HG02981 (cell line): ENCODE data around the gene CLOCK.
"Not testable (repeated sequence)": the region's sequence is repeated elsewhere in the genome, so short reads cannot be mapped to it uniquely, and the experiment has no call there.

ENCODE experiments used
- ATAC-seq: cut with Tn5 transposase; IDR thresholded peaks from one replicate; pipeline ENCODE4 v1.9.1; 2021; ENCODE audit warnings: mild to moderate bottlenecking, moderate library complexity; ENCODE audit not compliant: unreplicated experiment

Gene CLOCK, protein sequence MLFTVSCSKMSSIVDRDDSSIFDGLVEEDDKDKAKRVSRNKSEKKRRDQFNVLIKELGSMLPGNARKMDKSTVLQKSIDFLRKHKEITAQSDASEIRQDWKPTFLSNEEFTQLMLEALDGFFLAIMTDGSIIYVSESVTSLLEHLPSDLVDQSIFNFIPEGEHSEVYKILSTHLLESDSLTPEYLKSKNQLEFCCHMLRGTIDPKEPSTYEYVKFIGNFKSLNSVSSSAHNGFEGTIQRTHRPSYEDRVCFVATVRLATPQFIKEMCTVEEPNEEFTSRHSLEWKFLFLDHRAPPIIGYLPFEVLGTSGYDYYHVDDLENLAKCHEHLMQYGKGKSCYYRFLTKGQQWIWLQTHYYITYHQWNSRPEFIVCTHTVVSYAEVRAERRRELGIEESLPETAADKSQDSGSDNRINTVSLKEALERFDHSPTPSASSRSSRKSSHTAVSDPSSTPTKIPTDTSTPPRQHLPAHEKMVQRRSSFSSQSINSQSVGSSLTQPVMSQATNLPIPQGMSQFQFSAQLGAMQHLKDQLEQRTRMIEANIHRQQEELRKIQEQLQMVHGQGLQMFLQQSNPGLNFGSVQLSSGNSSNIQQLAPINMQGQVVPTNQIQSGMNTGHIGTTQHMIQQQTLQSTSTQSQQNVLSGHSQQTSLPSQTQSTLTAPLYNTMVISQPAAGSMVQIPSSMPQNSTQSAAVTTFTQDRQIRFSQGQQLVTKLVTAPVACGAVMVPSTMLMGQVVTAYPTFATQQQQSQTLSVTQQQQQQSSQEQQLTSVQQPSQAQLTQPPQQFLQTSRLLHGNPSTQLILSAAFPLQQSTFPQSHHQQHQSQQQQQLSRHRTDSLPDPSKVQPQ

DNA sequence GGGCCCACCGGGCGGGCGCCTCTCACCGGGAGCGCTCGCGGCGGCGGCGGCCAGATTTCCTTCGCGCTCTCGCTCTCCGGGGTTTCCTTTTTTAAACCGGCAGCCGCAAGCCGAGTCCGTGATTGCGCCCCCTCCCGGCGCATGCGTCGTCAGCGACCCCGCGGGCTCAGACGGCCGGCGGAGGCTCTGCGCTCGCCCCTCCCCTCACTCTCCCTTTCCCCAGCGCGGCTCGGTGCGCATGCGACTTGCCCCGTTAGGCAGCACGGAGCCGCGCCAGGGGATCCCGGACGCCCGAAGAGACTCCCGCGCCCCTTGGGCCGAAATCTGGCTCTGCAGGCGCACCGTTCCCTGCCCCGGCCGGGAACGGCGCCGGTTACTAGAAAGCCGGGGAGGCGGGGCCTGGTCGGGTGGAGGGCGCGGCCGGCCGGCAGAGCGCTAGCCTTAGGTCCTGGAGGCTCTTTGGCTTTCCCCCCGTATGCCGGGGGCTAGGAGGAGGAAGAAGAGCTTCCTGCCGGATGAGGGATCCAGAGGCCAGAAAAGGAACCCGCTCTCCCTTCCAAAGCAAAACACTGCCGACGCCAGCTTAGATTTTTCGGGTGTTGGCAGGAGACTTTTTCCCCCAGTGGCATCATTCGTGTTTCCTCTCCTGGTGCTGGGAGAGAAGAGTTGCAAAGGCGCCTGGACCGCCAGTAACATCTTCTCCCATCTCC lies at the start of gene CLOCK:
Gene CLOCK, minus strand, starts transcription at position 154 of the 710 bp plus-strand sequence. CDS start 64,124 bp downstream, outside the sequence.
- peak; percentile 68 for ATAC-seq

DNA sequence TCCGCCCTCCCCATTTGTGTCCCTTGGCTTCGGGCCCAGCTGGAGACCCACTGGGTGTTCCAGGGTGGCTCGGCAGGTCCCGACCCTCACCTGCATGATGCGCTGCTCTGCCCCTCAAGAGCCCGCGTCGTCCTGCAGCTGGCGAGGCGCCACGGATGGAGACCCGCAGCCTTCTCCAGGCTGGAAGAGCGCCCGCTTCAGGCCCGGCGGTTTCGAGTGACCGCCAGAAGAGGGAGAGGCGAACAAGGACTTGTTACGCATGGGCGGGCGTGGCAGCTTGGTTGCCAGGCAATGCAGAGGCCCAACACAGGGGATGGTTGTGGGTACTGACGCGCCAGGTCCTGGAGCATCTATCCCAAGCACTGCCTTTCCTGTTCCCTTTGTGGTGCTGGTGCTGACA lies 45.3 kb upstream of the CLOCK start, which contains the start of gene PDCL2:
Gene PDCL2, minus strand, starts transcription at position 232 of the 400 bp plus-strand sequence. Its CDS starts 136 bp downstream, at position 96.
- no peak for ATAC-seq

DNA sequence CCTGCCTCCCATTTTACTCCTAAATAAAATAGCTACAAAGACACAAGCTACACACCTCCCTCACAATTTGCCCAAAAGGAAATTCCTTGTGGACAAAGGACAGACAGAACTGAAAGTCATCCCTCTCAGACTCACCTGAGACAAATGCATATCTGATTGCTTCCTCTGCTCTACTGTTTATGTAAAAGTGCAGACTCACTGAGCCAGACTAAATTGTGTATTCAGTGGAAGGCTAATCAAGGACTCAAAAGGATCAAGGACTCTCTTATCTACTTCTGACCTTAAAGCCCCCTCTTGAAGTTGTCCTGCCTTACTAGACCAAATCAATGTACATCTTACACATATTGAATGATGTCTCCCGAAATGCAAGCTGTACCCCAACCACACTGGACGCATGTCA lies 41.5 kb upstream of the CLOCK start:
- ATAC-seq = no peak

DNA sequence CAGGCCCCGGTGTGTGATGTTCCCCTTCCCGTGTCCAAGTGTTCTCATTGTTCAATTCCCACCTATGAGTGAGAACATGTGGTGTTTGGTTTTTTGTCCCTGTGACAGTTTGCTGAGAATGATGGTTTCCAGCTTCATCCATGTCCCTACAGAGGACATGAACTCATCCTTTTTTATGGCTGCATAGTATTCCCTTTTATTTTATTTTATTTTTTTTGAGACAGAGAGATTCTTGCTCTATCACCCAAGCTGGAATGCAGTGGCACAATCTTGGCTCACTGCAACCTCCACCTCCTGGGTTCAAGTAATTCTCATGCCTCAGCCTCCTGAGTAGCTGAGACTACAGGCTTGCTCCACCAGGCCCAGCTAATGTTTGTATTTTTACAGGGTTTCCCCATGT lies 36.1 kb upstream of the CLOCK start:
- not testable (repeated sequence) for ATAC-seq

DNA sequence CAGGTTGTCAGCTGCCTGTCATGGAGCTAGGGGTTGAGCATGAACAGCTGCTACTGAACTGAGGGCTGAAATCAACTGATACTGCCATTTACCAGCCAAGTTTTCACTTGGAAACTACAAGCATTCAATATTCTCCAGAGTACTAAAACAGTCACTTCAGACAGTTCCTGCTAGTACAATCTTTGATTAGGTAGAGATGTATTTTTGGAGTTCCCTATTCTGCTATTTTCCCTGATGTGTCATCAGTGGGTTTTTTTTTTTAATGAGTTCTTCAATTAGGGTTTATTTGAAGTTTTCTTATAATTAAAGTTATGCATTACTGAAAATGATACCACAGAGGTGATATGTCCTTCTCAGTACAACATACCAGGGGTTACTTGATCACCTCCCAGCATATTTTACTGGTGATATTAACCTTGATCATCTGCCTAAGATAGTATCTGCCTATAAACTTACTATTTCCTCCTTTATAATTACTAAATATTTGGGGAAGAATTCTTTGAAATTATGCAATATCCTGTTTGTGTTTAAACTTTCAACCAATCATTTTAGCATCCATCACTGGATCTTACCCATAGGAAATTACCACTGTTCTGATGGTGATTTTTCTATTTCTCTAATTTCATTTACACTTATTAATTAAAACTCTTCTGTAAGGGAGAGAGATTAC lies 31.8 kb upstream of the CLOCK start:
- no peak for ATAC-seq

DNA sequence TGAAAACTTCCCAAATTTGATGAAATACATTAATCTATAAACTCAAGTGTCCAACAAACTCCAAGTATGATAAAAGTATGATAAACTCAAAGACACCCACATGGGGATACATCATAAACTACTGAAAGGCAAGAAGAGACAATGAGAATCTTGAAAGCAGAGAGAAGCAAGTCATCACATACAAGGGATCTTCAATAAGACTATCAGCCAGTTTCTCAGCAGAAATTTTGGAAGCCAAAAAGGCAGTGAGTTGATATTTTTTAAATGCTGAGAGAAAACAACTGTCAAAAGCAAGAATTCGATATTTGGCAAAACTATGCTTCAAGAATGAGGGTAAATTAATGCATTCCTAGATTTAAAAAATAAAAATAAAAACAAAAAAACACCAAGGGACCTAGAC lies 28.8 kb upstream of the CLOCK start:
- ATAC-seq = no peak

DNA sequence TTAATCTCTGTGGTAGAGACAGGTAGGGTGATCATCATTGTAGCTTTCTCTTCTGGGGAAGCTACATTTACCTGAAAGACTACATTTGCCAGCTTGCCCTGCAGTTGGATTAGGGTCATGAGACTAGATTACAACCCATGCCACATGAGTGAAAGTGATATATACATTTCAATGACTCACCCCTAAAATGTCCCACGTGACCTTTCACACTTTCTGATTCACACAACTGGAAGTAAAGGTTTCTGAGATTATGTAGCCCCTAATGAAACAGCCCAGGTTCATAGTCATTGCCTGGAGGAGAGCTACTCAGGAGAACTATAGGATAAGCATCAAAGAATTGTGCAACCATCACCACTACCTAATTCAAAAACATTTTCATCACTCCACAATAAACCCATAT lies 27.5 kb upstream of the CLOCK start:
- no peak for ATAC-seq

DNA sequence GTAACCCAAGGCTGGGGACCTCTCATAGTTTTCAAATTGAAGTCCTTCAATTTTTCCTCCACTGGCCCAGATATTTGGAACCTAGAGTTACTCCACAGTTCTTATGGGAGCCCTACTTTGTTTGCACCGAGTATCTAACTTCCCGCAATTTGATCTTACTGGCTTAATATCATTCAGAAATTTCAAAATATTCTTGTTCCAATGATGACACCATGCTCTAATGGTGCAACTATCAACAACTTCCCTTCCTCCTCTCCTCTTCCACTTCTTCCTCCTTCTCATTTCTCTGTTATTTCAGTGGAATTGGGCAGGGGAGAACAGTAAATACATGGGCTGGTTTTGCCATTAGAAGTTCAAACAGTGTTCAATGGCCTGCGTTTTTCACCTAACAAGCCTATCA lies 25.1 kb upstream of the CLOCK start:
- no peak for ATAC-seq

DNA sequence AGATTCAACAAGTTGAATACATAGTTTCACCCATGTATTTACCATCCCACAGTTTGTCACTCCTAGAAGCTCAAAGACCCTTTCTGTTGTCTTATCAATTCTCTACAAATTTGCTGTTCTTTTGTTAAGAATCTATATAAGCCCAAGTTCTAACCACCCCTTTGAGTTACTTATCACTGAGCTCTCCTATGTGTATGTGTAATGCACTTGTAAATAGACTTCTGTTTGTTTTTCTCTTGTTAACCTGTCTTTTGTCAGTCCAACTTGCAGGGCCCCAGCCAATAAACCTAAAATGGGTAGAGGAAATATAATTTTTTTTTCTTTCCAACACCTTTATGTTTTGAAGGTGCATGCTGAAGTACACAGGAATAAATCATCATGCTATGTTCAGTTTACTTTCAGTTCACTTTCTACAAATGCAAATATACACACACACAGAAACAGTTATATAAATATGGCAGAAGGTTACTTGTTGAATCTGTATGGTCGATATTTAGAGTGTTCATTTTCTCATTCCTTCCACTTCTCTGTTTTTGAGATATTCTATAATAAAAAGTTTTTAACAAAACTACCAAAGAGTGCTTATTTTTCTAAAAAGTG lies 22.3 kb upstream of the CLOCK start:
- ATAC-seq = no peak

DNA sequence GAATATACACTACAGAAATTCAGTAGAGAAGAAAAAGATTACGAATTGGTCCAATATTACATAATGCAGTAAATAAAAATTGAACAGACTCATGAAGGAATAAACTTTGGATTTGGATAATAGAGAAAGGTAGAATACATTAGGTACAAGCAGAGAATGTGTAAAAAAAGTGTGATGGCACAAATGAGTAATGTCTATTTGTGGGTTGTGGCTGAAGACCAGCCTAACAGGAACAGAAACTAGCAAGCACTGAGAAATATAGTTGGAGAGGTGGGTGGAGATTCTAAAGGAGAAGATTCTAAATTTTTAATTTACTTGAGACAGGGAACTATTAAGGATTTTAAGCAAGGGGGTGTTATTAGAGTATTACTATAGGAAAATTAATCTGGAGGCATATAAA lies 15.2 kb upstream of the CLOCK start:
- ATAC-seq = peak; percentile 99

DNA sequence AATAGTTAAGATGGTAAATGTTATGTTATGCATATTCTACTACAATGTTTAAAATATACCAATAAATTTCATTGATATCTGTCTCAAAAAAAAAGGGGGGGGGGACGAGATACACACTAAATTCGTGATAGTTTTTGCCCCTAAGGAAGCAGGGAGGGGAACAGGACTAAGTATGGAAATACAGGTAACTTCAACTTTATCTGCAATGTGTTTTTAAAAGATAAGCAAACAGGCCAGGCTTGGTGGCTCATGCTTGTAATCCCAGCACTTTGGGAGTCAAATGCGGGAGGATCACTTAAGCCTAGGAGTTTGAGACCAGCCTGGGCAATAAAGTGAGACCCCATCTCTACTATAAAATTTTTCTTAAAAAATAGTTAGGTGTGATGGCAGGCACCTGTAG lies 13.4 kb upstream of the CLOCK start:
- ATAC-seq = no peak

DNA sequence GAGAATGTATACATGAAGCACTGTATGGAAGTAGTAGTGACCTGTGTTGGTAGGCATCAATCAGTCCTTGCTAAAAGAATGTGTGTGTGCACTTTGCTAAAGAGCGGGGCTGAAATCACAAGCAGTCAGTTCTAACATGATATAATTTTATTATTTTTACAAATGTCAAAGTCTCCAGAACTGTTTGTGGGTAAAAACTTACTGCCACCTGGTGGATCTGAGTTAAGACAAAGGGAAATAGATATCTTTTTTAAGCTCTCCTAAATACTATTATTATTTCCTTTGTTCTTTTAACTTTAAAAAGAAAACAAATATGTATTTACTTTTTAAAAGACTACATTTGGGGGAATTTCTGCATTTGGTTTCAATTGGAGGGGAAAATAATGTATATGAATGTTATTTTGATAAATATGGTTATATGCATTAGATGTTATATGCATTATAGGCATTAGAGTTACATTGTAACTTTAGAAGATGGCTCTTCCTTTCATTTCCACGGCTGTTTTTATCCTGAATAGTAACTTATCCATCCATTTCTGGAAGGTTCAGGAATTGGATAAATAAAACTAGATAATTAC lies 7.8 kb upstream of the CLOCK start:
- ATAC-seq = no peak

DNA sequence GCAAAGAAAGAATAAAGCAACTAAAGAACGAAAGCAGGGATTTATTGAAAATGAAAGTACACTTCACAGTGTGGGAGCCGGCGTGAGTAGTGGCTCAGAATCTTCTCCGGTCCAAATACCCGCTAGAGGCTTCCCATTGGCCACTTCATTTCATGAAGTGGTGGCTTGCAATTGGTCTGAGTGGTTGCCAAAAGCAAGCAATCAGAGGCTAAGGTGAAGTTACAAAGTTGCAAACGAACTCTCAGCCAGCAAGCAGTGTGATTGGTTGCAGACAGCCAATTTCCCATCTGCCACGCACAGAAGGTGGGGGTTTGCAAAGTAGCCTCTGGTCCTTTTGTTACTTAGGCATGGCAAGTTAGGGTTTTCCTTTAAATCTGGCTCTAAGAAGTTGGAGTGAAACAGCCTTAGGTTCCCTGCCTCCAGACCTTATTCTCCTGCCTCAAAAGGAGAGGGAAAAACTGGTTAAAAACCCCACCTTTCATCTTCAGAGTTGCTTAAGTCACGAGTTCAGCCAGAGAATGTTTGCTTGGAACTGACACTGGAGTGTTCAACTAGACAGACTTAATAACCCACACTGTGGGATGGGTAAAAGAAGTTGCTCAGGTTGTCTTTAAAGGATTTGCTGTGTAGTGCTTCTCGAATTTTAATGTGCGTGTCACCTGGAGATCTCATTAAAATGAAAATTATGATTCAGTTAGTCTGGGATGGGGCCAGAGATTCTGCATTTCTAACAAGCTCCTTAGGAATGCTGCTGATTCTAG lies 6.9 kb upstream of the CLOCK start:
- ATAC-seq = no peak

DNA sequence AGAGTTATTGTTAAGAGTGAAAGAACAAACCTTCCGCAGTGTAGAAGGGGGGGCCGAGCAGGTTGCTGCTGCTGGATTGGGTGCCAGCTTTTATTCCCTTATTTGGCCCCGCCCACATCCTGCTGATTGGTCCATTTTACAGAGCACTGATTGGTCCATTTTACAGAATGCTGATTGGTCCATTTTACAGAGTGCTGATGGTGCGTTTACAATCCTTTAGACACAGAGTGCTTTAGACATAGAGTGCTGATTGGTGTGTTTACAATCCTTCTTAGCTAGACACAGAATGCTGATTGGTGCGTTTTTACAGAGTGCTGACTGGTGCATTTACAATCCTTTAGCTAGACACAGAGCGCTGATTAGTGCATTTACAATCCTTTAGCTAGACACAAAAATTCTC lies 5.3 kb upstream of the CLOCK start:
- not testable (repeated sequence) for ATAC-seq

DNA sequence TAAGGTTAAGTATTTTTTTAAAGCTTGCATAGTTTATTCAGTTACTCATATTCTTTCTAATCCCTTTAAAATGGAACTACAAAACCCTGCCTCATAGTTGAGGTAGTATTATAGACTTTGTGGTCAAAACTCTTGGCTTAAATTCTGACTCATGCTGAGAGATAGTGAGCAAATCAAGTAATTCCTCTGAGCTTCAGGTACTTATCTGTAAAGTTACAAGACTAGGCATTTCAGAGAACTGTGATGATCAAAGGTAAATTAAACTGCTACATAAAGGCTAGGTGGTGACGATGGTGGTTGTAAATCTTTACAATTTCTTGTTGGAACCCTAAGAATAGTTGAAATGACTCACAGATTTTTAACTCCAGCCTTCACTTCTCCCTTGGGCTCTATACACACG lies 3.2 kb upstream of the CLOCK start:
- no peak for ATAC-seq

DNA sequence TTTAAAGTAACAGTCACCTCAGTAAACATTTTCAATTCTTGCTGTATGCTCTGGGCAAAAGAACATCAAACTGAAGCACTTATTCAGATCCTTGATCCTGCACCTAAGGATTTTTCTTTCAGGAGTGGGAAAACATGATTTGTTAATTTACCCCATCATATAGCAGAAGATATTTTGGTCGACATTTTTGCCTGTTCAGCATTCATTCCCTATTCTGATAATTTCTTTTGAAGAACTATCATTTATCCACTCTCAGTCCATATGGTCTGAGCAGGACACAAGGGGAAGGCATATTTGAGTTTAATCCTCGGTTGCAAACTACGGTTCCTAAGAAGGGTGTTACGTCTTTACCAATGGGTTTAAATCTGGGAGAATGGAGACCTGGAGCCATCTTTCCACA lies 1.2 kb upstream of the CLOCK start:
- ATAC-seq = no peak

DNA sequence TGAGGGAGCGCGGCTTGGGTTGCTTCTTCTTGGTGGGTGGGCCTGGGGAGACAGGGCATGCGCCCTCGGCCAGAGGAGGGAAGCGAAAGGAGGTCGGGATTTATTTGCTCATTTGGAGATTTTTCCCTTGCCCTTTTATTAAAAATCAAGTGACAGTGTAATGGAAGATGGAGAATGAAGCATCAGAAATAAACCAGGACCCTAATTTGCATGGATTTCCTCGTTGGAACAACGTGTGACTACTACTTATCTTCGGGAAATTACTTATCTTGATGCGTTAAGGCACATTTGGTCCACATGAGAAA lies 709 bp upstream of the CLOCK start:
- no peak for ATAC-seq

DNA sequence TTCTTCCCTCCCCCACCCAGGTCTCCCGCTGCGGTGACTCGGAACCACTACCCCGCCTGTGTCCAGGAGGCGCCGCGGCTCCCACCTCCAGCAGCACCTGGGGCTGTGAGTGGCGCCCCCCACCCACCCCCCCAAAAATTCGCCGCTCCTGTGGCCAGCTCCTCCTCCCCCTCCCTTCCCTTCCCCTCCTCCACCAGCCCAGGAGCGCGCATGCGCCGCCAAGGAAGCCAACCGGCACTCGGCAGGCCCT lies 278 bp downstream of the CLOCK start:
- peak; percentile 46 for ATAC-seq

DNA sequence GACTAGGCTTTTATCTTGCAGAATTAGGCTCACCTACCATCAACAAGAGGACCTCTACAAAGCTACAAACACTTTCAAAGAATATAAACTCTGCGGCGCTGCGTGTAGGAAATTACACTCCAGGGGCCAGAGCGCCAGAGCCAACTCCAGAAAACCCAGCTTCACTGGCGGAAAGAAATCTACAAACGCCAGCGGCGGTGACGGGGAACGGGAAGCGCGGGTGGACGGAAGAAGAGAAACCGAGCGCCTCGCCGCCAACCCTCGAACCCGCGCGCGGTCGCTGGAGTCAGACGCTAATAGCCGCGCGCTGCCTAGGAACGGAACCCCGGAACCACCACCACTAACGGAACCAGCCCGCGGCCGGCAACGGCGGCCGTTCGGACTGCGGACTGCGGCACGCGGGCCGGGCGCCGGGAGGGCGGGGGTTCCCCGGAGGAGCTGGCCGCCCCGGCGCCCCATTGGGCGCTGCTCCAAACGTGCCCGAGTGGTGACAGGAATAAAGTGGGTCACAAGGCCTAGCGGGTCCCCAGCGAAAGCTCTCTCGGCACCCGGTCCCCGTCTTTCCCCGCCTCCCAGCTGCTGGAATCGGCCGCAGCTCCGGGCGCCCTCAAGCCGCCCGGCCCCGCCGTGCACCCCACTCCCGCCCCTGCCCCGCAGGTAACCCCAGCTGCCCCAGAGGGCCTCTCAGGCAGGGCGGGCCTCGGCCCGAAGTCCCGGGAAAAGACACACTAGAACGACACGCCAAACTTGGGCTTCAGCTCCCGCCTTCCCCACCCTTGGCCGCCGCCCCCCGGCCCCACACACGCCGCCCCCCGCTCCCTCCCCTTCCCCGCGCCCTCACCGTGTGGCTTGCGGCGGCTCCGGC lies 836 bp downstream of the CLOCK start:
- ATAC-seq = peak; percentile 41
